PFSK-1 (cell line): ENCODE data around the gene DECR2.
A peak's percentile ranks its signal among the peaks of the same experiment; 100 is the strongest.

Experiments used
- FOXP2 ChIP-seq: optimal IDR thresholded peaks from 2 replicates; pipeline ENCODE3; 2011; ENCODE audit warnings: borderline replicate concordance, control low read depth, inconsistent platforms; ENCODE audit not compliant: insufficient read depth; ENCODE audit errors: extremely low read length, extremely low read depth
- POLR2AphosphoS5 ChIP-seq: IDR thresholded peaks from 2 replicates; pipeline ENCODE4 v1.6.1; 2012; ENCODE audit warnings: low read depth, mild to moderate bottlenecking, control low read depth, low read length, moderate library complexity
- SIN3A ChIP-seq: IDR thresholded peaks from 2 replicates; pipeline ENCODE4 v1.6.1; 2012; ENCODE audit warnings: mild to moderate bottlenecking, low read length, moderate library complexity, borderline replicate concordance; ENCODE audit not compliant: insufficient read depth
- TAF1 ChIP-seq: IDR thresholded peaks from 2 replicates; pipeline ENCODE4 v1.6.1; 2012; ENCODE audit warnings: low read length, control low read depth, borderline replicate concordance; ENCODE audit not compliant: insufficient read depth
- TF ChIP-seq, protein P1 (sequence below), 2 experiments: IDR thresholded peaks; 2 replicates each; pipeline versions ENCODE4 v1.6.1 to v1.8.0; 2011 to 2012; ENCODE audit warnings: low read depth in 2 of 2, low read length in 2 of 2, control low read depth in 1 of 2, inconsistent platforms in 1 of 2, mild to moderate bottlenecking in 1 of 2, moderate library complexity in 1 of 2; ENCODE audit not compliant: insufficient read depth in 1 of 2

DECR2 gene

DNA sequence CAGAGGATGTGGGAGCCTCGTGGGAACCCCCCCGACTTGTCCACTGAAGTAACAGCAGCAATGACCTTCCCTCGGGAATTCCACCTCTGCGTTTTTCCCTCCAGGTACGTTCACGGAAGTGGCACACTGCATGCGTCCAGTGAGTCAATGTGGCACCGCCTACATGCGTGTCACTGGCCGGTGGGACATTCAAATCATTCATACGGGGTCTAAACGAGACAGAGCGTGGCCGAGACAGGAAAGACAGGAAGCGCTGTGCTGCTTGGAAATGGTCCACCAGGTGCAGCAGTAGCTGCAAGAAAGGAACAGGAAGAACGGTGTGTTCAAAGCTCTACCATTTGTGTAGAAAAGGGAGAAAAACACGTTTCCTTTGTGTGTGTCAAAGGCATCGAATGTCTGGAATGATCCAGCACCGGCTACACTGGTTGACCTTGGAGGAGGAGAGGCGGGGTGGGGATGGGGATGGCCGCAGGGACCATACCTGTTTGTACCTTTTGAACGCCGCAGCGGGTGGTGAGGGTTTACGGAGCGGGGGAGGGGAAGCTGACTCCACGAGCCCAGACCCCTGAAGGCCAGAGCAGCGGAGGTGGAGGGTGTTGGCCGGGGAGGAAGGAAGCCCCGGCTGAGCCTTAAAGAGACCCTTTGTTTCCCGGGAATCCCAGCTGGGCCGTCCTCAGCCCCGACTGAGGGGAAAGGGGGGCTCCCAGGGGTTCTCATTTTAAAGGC is 18.2 kb upstream of the DECR2 start:
- TF ChIP-seq POLR2AphosphoS5 (no peak), SIN3A (no peak), FOXP2 (no peak), TAF1 (no peak)
- TF ChIP-seq, protein P1, sequence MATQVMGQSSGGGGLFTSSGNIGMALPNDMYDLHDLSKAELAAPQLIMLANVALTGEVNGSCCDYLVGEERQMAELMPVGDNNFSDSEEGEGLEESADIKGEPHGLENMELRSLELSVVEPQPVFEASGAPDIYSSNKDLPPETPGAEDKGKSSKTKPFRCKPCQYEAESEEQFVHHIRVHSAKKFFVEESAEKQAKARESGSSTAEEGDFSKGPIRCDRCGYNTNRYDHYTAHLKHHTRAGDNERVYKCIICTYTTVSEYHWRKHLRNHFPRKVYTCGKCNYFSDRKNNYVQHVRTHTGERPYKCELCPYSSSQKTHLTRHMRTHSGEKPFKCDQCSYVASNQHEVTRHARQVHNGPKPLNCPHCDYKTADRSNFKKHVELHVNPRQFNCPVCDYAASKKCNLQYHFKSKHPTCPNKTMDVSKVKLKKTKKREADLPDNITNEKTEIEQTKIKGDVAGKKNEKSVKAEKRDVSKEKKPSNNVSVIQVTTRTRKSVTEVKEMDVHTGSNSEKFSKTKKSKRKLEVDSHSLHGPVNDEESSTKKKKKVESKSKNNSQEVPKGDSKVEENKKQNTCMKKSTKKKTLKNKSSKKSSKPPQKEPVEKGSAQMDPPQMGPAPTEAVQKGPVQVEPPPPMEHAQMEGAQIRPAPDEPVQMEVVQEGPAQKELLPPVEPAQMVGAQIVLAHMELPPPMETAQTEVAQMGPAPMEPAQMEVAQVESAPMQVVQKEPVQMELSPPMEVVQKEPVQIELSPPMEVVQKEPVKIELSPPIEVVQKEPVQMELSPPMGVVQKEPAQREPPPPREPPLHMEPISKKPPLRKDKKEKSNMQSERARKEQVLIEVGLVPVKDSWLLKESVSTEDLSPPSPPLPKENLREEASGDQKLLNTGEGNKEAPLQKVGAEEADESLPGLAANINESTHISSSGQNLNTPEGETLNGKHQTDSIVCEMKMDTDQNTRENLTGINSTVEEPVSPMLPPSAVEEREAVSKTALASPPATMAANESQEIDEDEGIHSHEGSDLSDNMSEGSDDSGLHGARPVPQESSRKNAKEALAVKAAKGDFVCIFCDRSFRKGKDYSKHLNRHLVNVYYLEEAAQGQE (IDR thresholded peaks at IDR 0.05; ENCODE audit: insufficient read depth in 1 of 2, low read depth in 2 of 2, low read length in 2 of 2), result no peak

DNA sequence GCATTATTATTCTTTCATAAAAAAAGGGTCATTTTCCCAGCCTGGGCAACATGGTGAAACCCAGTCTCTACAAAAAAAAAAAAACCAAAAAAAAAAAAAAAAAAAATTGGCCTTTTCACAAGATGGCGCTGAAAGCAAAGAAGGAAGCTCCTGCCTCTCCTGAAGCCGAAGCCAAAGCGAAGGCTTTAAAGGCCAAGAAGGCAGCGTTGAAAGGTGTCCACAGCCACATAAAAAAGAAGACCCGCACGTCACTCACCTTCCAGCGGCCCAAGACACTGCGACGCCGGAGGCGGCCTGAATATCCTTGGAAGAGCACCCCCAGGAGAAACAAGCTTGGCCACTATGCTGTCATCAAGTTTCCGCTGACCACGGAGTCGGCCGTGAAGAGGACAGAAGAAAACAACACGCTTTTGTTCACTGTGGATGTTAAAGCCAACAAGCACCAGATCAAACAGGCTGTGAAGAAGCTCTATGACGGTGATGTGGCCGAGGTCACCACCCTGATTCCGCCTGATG is 15.0 kb upstream of the DECR2 start:
- TF ChIP-seq FOXP2, result no peak
- TF ChIP-seq TAF1, result no peak
- TF ChIP-seq SIN3A, result no peak
- no peak for TF ChIP-seq POLR2AphosphoS5
- TF ChIP-seq, protein P1 (IDR thresholded peaks at IDR 0.05; ENCODE audit: insufficient read depth in 1 of 2, low read depth in 2 of 2, low read length in 2 of 2), result no peak

DNA sequence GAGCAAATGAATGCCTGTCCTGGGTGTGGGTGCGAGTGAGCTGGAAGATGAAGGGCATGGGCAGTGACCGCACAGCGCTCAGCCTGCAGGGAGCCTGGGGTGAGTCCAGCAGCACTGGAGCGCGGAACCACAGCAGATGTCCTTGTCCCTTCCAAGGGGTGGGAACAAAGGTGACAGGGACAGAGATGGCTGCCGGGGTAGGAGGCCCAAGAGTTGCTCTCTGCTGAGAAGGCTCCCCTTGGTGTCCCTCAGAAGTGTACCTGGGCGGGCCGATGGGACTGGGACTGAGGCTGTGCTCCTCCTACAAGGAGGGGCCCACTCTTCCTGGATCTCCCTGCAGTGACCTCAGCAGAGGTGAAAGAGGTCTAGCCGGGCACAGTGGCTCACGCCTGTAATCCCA is 12.3 kb upstream of the DECR2 start:
- TF ChIP-seq, protein P1 (IDR thresholded peaks at IDR 0.05; ENCODE audit: insufficient read depth in 1 of 2, low read depth in 2 of 2, low read length in 2 of 2), result no peak
- TF ChIP-seq SIN3A (no peak), TAF1 (no peak), FOXP2 (no peak)

DNA sequence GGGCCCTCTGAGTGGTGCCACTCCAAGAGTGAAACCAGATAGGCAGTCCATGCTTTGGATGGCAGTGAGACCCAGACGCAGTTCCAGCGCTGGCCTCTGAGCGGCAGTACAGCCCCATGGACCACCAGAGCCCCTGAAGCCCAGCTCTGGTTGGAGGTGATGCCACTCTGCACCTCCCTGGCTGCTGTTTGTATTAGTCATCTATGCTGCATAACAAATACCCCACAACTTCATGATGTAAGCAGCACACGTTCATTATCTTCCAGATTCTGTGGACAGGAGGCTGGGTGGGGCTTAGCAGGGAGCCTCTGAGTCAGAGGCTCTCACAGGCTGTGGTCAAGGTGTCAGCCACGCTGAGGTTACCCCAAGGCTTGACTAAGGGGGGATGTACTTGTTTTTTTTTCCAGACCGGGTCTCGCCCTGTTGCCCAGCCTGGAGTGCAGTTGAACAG is 9.8 kb upstream of the DECR2 start:
- TF ChIP-seq TAF1, result no peak
- TF ChIP-seq FOXP2, result peak; percentile 19

DNA sequence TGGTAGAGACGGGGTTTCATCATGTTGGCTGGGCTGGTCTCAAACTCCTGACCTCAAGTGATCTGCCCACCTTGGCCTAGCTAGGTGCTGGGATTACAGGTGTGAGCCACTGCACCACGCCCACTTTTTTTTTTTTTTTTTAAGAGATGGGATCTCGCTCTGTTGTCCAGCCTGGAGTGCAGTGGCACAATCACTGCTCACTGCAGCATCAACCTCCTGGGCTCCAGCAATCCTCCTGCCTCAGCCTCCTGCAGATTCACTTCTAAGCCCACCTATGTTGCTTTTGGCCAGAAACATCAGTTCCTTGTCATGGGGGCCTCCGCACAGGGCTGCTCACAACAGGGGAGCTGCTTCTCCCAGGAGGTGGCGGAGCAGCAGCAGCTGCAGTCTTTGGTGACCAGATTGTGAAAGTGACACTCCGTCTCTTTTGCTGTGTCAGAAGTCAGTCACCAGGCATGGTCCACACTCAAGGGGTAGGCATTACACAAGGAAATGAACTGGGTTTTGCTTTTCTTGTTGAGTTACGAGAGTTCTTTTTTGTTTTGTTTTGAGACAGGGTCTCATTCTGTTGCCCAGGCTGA is 9.1 kb upstream of the DECR2 start:
- TF ChIP-seq POLR2AphosphoS5 (no peak), TAF1 (no peak), FOXP2 (no peak), SIN3A (no peak)
- TF ChIP-seq, protein P1 (IDR thresholded peaks at IDR 0.05; ENCODE audit: insufficient read depth in 1 of 2, low read depth in 2 of 2, low read length in 2 of 2), result no peak
